ENCODE data around the gene ARHGEF7.

DNA sequence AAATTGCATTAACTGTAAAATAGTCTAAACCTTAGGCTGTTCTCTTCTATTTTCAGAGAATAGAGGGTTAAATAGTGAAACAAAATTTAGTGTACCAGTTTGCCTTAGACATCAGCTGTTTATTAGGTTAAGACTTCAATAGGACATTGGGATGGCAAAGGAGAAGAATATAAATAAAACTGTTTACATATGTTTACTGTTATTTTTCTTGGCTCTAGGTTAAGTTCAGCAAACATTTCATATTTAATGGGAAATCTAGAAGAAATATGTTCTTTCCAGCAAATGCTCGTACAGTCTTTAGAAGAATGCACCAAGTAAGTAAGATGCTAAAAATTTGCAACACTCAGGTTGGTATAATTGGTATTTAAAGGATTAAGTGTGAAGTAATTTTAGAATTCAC lies 128.9 kb downstream of the ARHGEF7 start:
- TF ChIP-seq, protein P1, sequence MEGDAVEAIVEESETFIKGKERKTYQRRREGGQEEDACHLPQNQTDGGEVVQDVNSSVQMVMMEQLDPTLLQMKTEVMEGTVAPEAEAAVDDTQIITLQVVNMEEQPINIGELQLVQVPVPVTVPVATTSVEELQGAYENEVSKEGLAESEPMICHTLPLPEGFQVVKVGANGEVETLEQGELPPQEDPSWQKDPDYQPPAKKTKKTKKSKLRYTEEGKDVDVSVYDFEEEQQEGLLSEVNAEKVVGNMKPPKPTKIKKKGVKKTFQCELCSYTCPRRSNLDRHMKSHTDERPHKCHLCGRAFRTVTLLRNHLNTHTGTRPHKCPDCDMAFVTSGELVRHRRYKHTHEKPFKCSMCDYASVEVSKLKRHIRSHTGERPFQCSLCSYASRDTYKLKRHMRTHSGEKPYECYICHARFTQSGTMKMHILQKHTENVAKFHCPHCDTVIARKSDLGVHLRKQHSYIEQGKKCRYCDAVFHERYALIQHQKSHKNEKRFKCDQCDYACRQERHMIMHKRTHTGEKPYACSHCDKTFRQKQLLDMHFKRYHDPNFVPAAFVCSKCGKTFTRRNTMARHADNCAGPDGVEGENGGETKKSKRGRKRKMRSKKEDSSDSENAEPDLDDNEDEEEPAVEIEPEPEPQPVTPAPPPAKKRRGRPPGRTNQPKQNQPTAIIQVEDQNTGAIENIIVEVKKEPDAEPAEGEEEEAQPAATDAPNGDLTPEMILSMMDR (IDR thresholded peaks at IDR 0.05) = no peak
- TF ChIP-seq POLR2A (IDR thresholded peaks at IDR 0.05) = no peak
- TF ChIP-seq EP300 (IDR thresholded peaks at IDR 0.05) = no peak
